Osteoblast (primary cell): ENCODE data around the gene PNPO. TPM values are rescaled to one million over a fixed set of nuclear protein-coding genes. Genes with fewer than 3 reads are reported as not detected.
A peak's percentile ranks its signal among the peaks of the same experiment; 100 is the strongest.

Experiments
- DNase-seq: peaks from one replicate; pipeline ENCODE4 v3.0.0; 2011; ENCODE audit warnings: low spot score, mixed read lengths; ENCODE audit not compliant: insufficient read length; ENCODE audit errors: missing footprints
- H2AFZ ChIP-seq: 2 replicates; pipeline ENCODE4 v1.6.0; 2011; ENCODE audit warnings: mild to moderate bottlenecking, low read length
- H3K27ac ChIP-seq: 2 replicates; pipeline ENCODE4 v1.5.1; 2011; ENCODE audit warnings: mild to moderate bottlenecking, low read depth, low read length, moderate library complexity
- H3K27me3 ChIP-seq: 2 replicates; pipeline ENCODE4 v1.6.0; 2012; ENCODE audit warnings: mild to moderate bottlenecking, control low read depth, inconsistent platforms, low read length, moderate library complexity; ENCODE audit not compliant: insufficient read depth
- H3K36me3 ChIP-seq: 2 replicates; pipeline ENCODE4 v1.5.1; 2011; ENCODE audit warnings: mild to moderate bottlenecking, low read length, control low read depth, moderate library complexity; ENCODE audit not compliant: insufficient read depth
- H3K4me1 ChIP-seq: 2 replicates; pipeline ENCODE4 v1.5.1; 2011; ENCODE audit warnings: mild to moderate bottlenecking, low read length, control low read depth, moderate library complexity; ENCODE audit not compliant: insufficient read depth
- H3K4me2 ChIP-seq: 2 replicates; pipeline ENCODE4 v1.6.0; 2011; ENCODE audit warnings: mild to moderate bottlenecking, low read length; ENCODE audit not compliant: insufficient read depth
- H3K4me3 ChIP-seq: fragments of 200-600 bp; sonication (generic); 3 replicates; pipeline ENCODE4 v1.5.1; 2012; ENCODE audit warnings: mild to moderate bottlenecking, low read length, inconsistent platforms; ENCODE audit not compliant: insufficient read depth
- H3K79me2 ChIP-seq: 2 replicates; pipeline ENCODE4 v1.6.0; 2012; ENCODE audit warnings: mild to moderate bottlenecking, low read length, control low read depth, inconsistent platforms; ENCODE audit not compliant: insufficient read depth
- H3K9me3 ChIP-seq: 2 replicates; pipeline ENCODE4 v1.5.1; 2011; ENCODE audit warnings: low read depth, low read length, control low read depth
- H4K20me1 ChIP-seq: 2 replicates; pipeline ENCODE4 v1.6.0; 2012; ENCODE audit warnings: mild to moderate bottlenecking, low read length, control low read depth; ENCODE audit not compliant: insufficient read depth
- CTCF ChIP-seq: IDR thresholded peaks from 2 replicates; pipeline ENCODE4 v1.5.1; 2011; ENCODE audit warnings: mild to moderate bottlenecking, low read depth, low read length, moderate library complexity; ENCODE audit errors: extremely low read depth
- total RNA-seq: library from RNA; depleted of rRNA; stranded (reverse); fragments of >200 nt; gene quantifications from 2 replicates; pipeline ENCODE4 v1.2.3, GENCODE V29; 2012

Gene PNPO
- total RNA-seq, 1 donor = 31.5 TPM

GRCh38 chr17:47962901-47963300 is 21.5 kb downstream of the PNPO start:
- H3K4me3 ChIP-seq = no peak overlapping the region
- H3K27ac ChIP-seq = no peak overlapping the region
- H3K36me3 ChIP-seq = no peaks in the 10 kb centered on the region
- H3K4me2 ChIP-seq = no peak overlapping the region
- peaks cover 9% of the 10 kb centered on the region for H3K4me1 ChIP-seq
- DNase-seq = peak; percentile 43
- H4K20me1 ChIP-seq = no peaks in the 10 kb centered on the region
- H2AFZ ChIP-seq = no peak overlapping the region
- no peaks in the 10 kb centered on the region for H3K79me2 ChIP-seq
- no peak for TF ChIP-seq CTCF
- peaks cover 3% of the 10 kb centered on the region for H3K27me3 ChIP-seq
- no peaks in the 10 kb centered on the region for H3K9me3 ChIP-seq

GRCh38 chr17:47964856-47965255 is 23.5 kb downstream of the PNPO start:
- H2AFZ ChIP-seq = no peak overlapping the region
- no peak for TF ChIP-seq CTCF
- no peaks in the 10 kb centered on the region for H3K79me2 ChIP-seq
- H4K20me1 ChIP-seq = no peaks in the 10 kb centered on the region
- no peak overlapping the region for H3K27ac ChIP-seq
- no peak overlapping the region for H3K4me3 ChIP-seq
- no peak overlapping the region for H3K4me2 ChIP-seq
- peaks cover 3% of the 10 kb centered on the region for H3K27me3 ChIP-seq
- H3K4me1 ChIP-seq = peaks cover 14% of the 10 kb centered on the region
- no peaks in the 10 kb centered on the region for H3K36me3 ChIP-seq
- no peak for DNase-seq
- no peaks in the 10 kb centered on the region for H3K9me3 ChIP-seq

- Histone ChIP-seq H3K79me2 (peaks cover 2% of the 10 kb centered on the region), H3K4me3 (no peak overlapping the region), H3K4me2 (no peak overlapping the region), H3K9me3 (no peaks in the 10 kb centered on the region), H3K27ac (no peak overlapping the region), H3K36me3 (no peaks in the 10 kb centered on the region), H3K4me1 (peaks cover 14% of the 10 kb centered on the region), H3K27me3 (peaks cover under 1% of the 10 kb centered on the region), H2AFZ (no peak overlapping the region), H4K20me1 (no peaks in the 10 kb centered on the region)
- peak; percentile 23 for DNase-seq
- no peak for TF ChIP-seq CTCF
These were observed 24.7 kb downstream of the PNPO start for GRCh38 chr17:47966079-47966519.

- Histone ChIP-seq H3K4me3 (peak overlapping the region; percentile 40), H2AFZ (peak overlapping the region; percentile 59), H3K9me3 (no peaks in the 10 kb centered on the region), H3K4me2 (peak overlapping the region; percentile 58), H3K27me3 (no peaks in the 10 kb centered on the region), H3K27ac (peak overlapping the region; percentile 66), H3K79me2 (peaks cover 18% of the 10 kb centered on the region), H3K4me1 (peaks cover 24% of the 10 kb centered on the region), H4K20me1 (no peaks in the 10 kb centered on the region), H3K36me3 (no peaks in the 10 kb centered on the region)
- no peak for TF ChIP-seq CTCF
- peak; percentile 96 for DNase-seq
These were observed 26.4 kb downstream of the PNPO start for GRCh38 chr17:47967607-47968252.
